Skin epidermis (tissue), 12 donors: ENCODE results near the gene CSTB.

Experiments
- H3K27ac ChIP-seq, 21 experiments: fragments of 200-600 bp; sonication (generic) in 11 of 21; one replicate each; pipeline ENCODE4 v1.5.0; 2020; ENCODE audit warnings: mild to moderate bottlenecking in 3 of 21, inconsistent platforms in 2 of 21, moderate library complexity in 2 of 21
- H3K4me3 ChIP-seq, 7 experiments: fragments of 200-600 bp; sonication (generic) in 2 of 7; one replicate each; pipeline ENCODE4 v1.5.0; 2020; ENCODE audit warnings: inconsistent platforms in 2 of 7, mild to moderate bottlenecking in 2 of 7, moderate library complexity in 1 of 7

Gene CSTB

DNA sequence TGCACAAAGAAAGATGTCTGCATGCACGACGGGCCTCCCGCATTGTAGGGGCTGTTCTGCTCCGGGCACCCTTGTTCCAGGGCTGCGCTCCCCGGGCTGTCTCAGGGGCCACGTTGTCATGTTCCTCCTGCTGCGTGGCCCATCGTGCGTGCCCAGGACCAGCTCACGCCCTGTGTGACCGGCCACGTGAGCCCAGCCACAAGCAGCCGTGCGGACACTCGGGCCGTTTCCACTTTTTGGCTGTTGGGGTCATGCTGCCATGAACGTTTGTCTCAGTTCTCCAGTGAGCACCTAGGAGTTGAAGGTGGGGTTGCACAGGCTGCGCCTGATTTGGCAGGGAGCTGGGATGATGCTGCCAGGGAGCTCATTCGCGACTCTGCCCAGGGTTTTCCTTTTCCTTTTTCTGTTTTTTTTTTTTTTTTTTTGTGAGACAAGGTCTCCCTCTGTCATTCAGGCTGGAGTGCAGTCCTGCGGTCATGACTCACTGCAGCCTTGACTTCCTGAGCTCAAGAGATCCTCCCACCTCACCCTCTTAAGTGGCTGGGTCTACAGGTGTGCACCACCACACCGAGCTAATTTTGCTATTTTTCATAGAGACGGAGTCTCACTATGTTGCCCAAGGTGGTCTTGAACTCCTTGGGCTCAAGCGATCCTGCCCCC, 39.8 kb downstream of the CSTB start:
- no peak overlapping the region for H3K4me3 ChIP-seq
- H3K27ac ChIP-seq = no peak overlapping the region

DNA sequence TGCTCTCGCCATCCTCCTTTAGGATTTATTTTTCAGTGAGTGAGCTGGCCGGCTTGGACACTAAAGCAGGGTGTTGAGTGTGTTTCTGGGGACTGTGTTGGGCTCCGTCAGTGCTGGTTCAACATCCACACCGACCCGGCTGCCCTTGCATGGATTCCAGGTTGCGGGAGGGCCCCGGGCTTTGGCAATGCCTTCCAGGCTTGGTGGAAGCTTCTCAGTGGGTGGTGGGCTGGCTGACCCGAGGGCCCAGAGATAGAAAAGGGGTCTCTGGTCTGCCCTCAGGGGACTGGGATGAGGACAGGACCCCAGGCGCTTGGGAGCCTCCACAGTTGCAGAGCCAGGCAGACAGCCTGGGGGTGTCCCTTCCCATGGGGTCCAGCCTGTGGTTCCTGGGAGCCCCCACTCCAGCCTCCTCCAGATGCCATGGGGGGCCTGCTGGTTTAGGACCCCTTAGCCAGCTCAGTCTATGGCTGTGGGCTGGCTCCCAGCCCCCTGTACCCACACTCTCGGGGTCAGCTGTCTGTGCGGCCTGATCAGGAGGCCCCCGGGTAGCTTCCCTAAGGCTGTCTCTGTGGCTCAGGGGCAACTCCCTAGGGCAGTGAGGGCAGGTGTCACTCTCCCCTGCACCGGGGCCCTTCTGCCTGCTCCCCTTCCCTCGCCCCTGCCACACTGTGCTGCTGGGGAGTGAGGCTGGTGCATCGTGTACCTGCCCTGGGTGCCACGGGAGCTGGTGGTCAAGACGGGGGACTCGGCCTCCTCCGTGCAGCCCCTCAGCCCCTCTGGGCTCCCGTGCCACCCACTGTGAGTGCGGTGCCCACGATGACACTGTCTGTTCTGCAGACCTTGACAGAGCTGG, 40.6 kb downstream of the CSTB start:
- Histone ChIP-seq H3K27ac (peak overlapping the region in 1 of 21 experiments; percentile 8), H3K4me3 (no peak overlapping the region)

DNA sequence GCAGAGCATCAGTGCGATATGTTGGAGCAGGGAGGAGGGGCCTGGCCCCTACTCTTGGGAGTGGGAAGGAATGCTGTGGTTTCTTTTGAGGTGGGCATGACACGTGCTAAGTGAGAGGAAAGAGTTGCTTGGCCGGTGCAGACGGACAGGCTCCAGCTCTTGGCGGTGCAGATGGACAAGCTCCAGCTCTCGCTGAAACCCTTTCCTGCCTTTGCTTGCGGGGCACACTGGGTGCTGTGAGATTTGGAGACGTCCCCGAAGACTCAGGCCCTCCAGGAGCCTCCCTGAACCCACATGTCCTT, 41.2 kb downstream of the CSTB start:
- H3K27ac ChIP-seq = peak overlapping the region in 3 of 21 experiments; percentile 8 to 29 (median 19)
- H3K4me3 ChIP-seq = no peak overlapping the region

DNA sequence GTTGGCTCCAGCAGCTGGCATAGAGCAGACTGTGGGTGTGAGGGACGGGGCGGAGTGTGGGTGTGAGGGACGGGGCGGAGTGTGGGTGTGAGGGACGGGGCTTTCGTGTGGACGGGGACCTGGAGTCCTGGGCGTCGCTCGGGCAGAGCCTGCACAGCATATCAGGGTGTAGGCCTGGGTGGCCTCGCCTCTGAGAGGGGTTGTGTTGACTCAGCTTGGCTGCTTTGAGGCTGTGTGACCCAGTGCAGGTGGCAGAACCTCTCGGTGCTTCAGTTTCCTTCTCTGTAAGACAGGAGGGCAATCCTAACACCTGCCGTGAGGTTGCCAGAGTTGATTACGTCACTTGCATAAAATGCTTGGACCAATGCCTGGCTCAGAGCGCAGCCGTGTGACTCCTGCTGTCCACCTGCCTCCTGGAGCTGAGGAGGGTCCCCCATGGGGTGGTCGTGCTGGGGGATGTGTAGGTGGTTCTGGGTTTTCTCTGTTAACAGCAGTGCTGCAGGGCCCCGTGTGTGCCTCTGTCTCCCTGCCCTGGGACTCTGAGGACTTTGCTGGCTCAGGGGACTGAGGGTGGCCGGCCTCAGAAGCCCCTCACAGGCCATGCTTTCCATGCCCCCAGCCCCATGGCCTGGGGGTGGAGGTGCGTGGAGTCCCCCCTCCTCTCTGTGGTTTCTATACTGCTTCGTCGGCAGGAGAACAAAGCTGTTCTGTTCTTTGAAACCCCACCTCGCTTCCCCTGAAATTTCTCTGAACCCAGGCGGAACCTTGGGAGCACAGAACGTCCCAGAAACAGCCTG, 41.8 kb downstream of the CSTB start:
- Histone ChIP-seq H3K27ac (peak overlapping the region in 9 of 21 experiments; percentile 19 to 57 (median 40)), H3K4me3 (no peak overlapping the region)

DNA sequence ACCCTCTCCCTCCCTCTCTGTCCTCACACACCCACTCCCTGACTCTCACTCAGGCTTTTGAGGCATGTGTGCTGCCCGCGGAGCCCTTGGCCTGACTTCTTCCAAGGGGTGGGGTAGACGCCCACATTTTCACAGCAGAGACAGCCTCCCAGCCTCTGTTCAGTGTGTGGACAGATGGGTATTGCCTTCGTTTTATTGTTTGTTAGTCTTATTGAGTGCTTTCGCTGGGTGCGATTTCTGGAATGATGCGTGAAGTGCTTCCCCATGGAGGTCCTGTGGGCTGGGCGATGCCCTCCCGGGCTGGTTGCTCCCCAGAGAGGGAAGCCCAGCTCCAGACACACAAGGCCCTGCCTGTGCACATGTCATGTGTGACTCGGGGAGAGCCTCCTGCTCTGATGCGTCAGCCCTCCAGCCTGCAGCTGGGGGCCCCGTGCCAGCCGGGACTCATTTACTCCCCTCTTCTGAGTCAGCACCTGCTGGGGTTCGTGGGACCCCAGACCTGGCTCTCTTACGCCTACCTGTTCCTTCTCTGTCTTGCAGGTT, 42.5 kb downstream of the CSTB start:
- Histone ChIP-seq H3K27ac (peak overlapping the region in 13 of 21 experiments; percentile 2 to 57 (median 37)), H3K4me3 (no peak overlapping the region)

DNA sequence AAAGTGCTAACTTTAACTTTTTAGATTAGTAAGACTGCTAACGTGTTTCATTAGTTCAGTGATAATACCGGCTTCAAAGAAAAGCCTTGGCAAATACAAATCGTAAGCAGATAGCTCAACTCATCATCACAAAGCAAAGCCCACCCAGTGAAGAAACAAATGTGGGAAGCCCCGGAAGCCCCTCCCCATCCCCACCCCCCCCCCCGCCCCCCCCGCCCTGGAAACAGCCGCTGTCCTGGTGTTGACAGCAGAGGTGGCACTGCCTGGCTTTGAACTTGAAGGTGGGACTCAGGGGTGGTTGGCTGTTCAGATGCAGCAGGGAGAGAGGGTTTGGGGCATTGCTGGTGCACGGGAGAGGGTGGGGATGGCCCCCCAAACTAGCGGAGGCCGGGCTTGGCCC, 43.0 kb downstream of the CSTB start:
- H3K4me3 ChIP-seq = no peak overlapping the region
- peak overlapping the region in 10 of 21 experiments; percentile 2 to 52 (median 38) for H3K27ac ChIP-seq

DNA sequence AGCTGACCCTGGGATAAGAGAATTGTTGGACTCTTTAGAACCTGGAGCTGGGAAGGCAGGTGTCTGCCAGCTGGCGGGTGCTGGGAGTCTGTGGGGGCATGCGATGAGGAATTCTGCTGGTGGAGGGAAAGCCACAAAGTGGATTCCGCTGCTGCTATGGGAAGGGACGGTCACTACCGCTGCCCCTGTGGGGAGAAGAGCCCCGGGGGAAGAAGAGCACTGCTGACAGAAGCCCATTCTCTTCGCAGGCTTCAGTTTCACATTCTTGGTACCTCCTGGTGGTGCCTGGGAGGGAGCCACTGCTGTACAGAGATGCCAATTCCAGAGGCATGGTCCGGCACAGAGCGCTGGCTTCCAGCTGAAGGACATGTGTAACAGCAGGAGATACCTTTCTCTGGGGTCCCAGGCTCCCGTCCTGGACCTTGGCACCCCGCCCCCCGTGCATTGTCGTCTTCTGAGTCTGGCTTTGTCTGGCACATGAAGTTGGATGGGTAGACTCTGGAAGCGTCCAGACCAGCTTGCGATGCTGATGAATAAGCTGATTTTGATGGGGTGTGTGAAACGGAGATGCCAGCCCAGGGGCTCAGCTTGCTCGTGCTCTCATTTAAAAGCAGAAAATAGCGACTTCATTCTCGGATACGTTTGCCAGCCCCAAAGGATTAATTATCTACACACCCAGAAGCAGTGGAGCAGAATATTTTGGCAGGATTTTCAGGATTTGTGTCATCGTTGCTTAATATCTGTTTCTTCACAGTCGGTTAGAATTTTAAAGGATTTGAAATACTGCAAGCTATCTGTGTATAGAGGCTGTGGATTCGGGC, 44.0 kb downstream of the CSTB start:
- Histone ChIP-seq H3K4me3 (no peak overlapping the region), H3K27ac (peak overlapping the region in 6 of 21 experiments; percentile 5 to 54 (median 24))

DNA sequence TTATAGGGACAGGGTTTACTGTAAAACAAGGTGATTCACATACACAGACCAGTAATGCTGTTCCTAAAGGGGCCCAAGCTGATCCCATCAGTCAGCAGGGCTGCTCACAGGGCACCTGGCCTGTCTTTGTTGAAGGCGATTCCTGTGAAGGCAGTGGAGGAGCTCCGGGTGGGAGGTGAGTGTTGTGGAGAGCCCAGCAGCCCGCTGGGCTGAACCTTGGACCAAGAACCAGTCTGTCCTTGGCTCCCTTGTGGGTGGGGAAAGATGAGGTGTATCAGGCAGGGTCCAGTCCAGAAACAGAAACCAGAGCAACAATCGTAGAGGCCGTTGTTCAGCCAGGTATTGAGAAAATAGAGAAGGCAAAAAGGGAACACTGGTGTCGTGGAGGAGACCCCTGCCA, 44.6 kb downstream of the CSTB start:
- no peak overlapping the region for H3K4me3 ChIP-seq
- H3K27ac ChIP-seq = peak overlapping the region in 5 of 21 experiments; percentile 10 to 54 (median 19)

DNA sequence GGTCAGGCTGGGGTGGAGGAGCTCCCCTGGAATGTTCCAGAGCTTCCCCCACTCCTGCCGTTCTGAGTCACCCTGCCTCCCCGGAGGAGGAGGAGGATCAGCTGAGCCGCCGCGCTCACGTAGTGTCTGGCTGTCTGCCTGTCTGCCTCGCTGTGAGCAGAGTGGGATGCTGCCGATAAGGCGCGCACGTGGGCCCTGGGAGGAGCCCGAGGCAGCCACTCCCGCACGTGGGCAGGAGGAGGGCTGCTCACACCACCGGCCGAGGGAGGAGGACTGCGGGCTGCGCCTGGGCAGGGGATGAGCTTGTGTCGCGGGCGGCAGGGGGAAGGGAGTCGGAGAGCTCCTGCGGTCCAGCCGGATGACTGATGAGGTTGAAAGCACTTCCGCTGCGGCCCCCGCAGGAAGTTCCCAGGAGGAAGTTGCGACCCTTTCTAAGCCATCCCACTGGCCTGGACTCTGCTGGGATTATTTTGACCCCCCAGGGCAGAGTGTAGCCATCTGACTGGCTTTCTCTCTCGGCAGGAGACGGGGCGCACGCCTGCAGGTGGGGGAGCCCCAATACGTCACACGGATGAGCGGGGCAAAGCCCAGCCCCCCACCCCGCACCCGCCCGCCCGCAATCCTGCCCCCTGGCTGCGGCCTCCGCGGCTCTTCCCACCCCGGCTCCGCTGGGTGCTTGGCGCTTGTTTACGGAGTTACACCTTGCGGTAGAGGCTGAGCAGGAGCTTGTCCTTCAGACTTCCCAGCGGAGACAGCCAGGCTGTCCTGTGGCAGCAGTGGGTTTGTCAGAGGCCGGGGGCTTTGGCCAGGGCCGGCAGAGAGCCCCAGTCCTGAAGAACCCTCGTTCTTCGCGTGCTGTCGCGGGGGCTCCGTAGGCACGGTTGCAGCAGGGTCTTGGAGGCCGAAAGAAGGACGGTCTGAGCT, 47.4 kb downstream of the CSTB start:
- Histone ChIP-seq H3K27ac (peak overlapping the region; percentile 7 to 91 (median 82)), H3K4me3 (peak overlapping the region; percentile 23 to 45 (median 39))

DNA sequence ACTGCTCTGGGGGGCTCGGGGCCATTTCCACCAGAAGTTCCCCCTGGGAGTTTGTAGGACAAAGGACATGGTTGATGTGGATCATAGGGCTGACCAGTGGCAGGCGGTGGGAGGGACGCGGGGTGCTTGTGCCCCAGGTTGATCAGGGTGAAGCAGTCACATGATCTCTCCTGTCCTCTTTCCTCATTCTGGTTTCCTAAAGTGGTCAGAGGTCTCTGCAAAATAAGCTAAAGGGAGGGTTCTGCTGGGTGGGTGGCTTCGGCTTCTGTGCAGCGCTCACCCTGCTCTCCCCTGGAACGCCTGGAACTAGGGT, 48.0 kb downstream of the CSTB start:
- H3K4me3 ChIP-seq = peak overlapping the region; percentile 23 to 45 (median 39)

DNA sequence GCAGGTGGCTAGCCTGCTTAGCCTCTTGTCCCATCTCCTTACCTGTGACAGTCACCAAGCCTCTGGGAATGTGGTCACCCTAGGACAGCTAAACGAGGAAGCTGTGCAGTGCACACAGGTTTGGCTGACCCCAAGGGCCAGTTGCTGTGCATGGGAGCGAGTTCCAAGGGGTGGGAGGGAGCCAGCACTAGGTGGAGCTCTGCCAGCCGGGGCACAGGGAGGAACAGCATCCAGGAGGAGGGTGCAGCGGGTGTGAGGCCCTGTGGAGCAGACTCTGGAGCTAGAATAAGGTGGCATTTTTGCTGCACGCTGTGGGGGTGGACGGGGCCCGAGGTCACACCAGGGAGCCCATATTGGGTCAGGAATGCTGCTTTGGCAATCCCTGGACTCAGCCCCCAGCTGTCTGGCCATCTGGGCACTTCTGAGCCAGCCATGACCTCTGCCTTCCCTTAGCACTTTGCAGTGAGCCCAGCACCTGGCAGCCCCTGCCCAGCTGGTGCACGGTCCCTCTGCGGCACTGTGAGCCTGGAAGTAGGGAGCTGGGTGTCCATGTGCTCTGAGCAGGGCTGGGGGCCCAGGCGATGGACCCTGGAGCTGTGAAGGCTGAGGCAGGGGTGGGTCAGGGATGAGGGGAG, 48.5 kb downstream of the CSTB start:
- Histone ChIP-seq H3K27ac (peak overlapping the region in 20 of 21 experiments; percentile 62 to 91 (median 82)), H3K4me3 (peak overlapping the region in 4 of 7 experiments; percentile 38 to 45 (median 41))

More for the DNA sequence above, 48.0 kb downstream of the CSTB start:
- peak overlapping the region in 20 of 21 experiments; percentile 62 to 91 (median 82) for H3K27ac ChIP-seq

DNA sequence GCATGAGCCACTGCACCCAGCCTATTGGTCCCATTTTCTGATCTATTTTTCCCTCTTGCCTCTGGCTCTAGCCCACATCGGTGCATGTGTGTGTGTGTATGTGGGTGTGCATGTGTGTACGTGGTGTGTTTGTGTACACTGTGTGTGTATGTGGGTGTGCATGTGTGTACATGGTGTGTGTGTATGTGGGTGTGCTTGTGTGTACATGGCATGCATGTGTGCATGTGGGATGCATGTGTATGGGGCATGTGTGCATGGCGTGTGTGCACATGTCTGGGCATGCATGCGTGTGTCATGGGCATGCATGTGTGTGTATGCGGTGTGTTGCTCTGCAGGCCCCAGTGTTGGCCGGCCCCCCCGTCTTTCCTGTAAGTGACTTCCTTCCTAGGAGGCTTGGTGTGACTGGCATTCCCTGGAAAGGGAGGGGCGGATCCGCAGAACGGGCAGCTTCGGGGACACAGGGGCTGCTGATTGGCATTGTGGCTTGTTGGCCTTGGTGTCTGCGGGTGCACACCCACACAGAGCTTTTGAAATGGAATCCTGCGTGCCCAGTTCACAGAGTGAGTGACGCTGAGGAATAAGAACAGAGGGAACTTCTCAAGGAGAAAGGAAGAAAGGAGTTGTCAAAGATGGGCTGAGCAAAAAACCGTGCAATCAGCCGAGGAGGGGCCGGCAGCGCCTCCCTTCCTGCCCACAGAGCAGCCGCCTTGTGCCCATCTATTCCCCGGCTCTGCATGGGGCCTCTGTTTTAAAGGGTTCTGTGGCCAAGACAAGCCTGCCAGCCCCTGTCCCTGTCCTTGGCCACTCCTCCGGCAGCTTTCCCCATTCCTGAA, 49.2 kb downstream of the CSTB start:
- no peak overlapping the region for H3K4me3 ChIP-seq

More for the DNA sequence above, 49.2 kb downstream of the CSTB start:
- peak overlapping the region in 19 of 21 experiments; percentile 69 to 91 (median 82) for H3K27ac ChIP-seq
